Islet precursor cell (in vitro differentiated cells): Measurements from ENCODE around the gene STUB1.

Experiments
- DNase-seq: peaks from one replicate; pipeline ENCODE4 v3.0.0-alpha.2; 2018

Gene STUB1

DNA sequence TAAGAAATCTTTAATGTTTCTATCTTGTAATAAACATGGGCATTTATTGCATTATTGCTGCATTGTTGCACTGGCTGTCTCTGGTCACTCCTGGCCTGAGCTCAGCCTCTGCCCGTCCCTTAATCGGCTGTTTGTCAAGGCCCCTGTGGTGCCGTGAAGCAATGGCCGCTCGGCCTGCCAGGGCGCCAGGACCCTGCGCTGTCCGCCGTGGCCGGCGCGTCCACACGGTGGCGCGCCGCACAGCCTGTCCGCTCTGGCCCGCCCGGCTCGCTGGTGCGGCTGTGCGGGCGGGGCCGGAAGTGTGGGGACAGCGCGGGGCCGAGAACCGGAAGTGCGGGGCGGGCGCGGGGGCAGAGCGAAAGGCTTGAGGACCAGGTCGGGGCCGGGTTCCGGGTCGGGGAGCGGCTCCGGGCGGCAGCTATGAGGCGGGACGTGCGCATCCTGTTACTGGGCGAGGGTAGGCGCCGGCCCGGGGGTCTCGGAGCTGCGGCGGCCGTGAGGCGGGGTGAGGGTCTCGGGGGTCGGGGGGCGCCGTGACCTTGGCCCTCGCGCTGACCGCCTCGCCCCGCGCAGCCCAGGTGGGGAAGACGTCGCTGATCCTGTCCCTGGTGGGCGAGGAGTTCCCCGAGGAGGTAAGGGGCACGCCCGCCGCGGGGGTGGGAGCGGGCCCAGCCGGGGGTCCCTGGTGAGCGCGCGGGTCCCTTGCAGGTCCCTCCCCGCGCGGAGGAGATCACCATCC, 12.3 kb upstream of the STUB1 start, which contains the start of gene RHOT2:
Gene RHOT2, plus strand, starts transcription at position 353 of the 739 bp plus-strand sequence. Its CDS starts 68 bp downstream, at position 421.
- DNase-seq = peak; percentile 96

DNA sequence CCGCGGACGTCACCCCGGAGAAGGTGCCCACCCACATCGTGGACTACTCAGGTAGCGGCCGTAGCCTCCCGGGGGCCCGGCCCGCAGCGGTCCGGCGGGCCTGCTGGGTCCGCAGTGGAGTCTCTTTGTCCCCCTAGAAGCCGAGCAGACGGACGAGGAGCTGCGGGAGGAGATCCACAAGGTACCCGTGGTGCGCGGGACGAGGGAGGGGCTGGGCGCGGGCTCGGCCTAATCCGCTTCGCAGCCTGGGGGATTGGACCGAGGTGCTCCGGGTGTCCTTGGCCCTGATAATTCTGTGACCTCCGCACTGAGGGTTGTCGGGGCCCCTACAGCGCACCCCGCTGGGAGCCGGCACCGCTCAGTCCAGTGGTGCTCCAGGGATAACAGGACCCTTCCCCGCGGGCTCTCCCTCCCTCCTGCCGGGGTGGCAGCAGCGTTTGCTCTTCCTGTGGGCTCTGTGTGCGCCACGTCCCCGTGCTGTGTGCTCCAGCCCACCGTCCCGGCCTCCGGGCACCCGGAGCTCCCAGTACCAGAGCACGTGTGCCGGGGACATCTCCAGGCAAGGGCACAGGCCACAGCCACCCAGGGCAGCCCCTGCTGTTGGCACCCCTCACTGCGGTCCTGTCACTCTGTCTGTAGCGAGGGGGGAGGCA, 11.6 kb upstream of the STUB1 start:
- DNase-seq = no peak

DNA sequence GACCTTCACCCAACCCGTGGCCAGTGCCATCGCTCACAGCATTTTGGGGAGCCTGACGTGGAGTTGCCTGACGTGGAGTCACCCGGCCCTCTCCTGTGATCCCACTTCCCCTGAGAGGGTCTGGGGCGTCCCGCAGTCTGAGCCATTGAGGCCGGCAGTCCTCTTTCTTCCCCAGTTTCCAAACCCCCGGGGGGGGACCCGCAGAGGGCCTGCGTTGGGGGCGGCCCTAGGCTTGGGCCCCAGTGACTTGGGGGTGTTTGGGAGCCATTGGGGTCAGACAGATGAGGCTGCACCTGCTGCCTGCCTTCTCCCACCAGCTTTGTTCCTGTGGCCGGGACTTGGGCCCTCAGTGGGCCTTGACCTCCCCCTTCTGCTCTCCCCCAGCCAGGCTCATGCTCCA, 10.5 kb upstream of the STUB1 start:
- no peak for DNase-seq

DNA sequence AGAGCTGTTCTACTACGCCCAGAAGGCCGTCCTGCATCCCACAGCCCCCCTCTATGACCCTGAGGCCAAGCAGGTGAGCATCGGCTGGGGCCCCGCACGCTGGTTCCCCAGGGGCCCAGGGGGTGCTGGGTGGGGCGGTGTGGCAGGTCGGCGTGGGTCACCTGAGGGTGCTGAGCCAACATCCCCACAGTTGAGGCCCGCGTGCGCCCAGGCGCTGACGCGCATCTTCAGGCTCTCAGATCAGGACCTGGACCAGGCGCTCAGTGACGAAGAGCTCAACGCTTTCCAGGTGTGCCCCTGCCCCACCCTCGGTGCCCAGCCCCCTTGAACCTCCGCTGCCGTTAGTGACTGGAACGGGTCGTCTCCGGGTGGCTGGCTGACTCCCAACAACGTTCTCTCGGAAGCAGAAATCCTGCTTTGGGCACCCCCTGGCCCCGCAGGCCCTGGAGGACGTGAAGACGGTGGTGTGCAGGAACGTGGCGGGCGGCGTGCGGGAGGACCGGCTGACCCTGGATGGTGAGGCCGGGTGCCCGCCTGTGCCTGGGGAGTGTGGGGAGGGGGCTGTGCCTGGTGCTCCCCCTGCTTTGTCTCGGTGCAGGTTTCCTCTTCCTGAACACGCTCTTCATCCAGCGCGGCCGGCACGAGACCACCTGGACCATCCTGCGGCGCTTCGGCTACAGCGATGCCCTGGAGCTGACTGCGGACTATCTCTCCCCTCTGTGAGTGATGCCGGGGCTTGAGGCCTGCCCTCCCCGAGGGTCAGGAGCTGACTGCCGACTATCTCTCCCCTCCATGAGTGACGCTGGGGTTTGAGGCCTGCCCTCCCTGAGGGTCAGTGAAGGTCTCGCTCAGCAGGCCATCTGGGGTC, 9.5 kb upstream of the STUB1 start:
- DNase-seq = no peak

DNA sequence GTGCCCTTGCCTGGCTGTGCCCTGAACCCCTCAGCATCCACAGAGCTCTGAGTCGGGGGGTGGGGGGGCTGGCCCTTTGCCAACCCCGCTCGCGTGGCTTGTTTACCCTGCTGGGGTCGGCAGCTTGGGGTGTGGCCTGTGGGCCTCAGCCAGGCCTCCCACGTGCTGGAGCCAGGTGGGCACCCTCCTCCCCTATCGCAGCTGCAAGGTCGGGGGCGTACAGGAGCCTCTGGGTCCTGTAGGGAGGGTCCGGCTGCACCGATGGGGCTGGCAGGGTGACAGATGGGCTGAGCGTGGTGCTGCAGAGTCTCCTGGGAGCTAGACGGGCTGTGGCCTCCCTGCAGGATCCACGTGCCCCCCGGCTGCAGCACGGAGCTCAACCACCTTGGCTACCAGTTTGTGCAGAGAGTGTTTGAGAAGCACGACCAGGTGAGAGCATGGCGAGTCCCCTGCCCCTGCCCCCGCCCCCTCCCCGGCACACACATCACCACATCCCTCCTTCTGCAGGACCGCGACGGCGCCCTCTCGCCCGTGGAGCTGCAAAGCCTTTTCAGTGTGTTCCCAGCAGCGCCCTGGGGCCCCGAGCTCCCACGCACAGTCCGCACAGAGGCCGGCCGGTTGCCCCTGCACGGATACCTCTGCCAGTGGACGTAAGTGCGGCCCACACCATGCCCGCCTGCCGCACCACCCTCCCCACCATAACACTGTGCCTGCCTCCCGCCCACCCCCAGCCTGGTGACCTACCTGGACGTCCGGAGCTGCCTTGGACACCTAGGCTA, 8.7 kb upstream of the STUB1 start:
- no peak for DNase-seq

DNA sequence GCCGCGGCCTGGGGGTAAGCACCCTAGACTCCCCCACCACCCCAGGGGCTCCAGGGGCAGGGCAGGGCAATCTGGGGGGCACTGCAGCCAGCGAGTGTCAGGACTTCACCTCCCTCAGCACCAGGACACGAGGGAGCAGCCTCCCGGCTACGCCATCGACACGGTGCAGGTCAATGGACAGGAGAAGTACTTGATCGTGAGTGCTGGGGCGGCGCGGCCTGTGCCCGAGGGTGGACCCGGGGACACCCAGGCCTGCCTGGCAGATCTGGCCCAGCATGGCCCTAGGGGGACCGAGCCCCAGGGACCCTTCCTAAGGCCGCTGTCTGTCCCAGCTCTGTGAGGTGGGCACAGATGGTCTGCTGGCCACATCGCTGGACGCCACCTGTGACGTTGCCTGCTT, 7.8 kb upstream of the STUB1 start:
- no peak for DNase-seq

DNA sequence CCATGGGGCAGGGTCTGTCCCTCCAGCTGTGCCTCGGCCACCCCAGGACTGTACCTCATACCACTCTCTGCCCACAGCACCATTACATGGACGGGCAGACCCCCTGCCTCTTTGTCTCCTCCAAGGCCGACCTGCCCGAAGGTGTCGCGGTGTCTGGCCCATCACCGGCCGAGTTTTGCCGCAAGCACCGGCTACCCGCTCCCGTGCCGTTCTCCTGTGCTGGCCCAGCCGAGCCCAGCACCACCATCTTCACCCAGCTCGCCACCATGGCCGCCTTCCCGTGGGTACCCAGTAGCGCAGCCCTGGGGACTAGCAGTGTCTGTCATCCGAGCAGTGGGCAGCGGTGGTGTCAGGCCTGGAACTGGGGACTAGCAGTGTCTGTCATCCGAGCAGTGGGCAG, 7.4 kb upstream of the STUB1 start:
- no peak for DNase-seq

DNA sequence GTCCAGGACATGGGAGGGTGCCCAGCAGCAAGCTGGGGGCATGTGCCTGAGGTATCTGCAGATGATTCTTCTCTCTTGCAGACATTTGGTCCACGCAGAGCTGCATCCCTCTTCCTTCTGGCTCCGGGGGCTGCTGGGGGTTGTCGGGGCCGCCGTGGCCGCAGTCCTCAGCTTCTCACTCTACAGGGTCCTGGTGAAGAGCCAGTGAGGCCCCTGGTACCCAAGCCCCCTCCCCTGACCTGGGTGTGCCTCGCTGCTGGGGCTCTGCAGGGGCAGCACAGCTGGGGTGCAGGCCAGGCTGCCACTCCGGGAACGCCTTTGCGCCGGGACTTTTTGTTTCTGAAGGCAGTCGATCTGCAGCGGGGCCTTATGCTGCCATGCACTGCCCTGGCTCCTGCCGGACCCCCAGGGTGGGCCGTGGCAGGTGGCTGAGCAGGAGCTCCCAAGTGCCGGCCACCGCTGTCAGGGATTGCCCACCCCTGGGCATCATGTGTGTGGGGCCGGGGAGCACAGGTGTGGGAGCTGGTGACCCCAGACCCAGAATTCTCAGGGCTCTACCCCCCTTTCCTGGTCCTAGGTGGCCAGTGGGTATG, 6.7 kb upstream of the STUB1 start:
- DNase-seq = no peak

DNA sequence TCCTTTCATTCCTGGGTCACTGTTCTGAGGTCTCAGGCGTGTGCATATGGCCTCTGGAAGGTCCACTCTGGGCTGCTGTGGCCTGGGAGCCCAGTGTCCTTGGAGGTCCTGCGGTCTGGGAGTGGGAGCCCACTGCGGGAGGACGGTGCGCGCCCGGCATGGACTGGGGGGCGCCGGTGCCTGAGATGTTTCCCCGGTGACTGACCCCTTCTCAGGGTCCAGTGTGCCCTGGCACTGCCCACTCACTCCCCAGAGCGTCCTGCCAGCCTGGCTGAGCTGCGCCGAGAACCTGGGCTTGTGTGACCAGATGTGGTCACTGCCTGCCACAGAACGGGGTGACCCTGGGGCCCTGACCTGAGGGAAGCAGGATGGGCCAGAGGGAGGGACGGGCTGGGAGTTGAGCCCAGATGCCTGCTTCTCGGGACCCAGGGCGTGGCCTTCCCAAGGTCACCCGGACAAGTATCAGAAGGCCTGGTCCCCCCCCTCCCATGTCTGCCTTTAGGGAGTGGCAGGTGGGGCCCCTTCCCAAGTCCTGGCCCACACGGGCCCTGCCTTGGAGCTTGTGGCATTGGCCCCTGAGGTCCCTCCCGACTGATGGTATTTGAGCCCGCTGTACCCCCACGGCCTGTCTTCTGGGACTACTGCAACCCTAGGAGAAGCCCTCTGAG, 5.9 kb upstream of the STUB1 start:
- DNase-seq = no peak

DNA sequence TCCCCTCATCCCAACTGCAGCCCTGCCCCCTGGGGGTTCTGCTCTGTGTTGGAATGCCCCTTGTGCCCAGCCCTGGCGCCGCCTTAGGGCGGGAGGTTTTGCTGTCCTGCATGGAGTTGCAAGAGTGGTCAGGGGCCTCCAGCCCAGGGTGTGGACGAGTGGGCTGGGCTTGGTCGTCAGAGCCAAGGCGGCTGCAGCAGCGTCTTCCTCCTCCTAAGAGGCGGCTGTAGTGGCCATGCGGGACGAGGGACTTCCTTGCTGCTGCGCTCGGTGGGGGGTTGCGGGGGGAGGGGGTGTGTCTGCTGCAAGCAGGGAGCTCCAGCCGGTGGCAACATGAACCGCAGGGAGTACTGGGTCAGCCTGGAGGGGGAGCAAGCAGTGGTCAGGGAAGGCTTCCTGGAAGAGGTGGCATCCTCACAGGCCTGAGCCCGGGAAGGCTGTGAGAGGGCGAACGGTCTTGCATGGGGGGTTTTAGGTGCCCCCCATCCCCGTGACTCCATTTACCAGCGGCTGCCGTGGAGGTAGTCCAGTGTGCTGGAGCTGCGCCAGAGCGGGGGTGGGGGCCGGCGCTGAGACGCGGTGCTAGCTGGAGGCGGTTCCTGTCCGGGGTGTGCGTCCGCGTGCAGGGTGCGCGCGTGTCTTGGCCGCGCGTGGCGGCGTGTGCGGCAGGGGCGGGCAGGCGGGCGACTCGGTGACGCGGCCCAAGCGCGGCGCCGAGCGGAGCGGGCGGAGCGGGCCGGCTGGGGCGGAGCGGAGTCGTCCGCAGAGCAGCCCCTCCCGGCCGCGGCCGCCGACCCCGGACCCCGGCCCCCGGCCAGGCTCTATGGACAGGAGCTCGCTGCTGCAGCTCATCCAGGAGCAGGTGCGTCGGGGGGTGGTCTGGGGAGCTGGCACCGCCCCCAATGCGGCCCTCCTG, 5.0 kb upstream of the STUB1 start, which contains the start of gene RHBDL1:
Gene RHBDL1, plus strand, starts transcription at position 704 of the 916 bp plus-strand sequence. Its CDS starts 120 bp downstream, at position 824.
- peak; percentile 82 for DNase-seq

DNA sequence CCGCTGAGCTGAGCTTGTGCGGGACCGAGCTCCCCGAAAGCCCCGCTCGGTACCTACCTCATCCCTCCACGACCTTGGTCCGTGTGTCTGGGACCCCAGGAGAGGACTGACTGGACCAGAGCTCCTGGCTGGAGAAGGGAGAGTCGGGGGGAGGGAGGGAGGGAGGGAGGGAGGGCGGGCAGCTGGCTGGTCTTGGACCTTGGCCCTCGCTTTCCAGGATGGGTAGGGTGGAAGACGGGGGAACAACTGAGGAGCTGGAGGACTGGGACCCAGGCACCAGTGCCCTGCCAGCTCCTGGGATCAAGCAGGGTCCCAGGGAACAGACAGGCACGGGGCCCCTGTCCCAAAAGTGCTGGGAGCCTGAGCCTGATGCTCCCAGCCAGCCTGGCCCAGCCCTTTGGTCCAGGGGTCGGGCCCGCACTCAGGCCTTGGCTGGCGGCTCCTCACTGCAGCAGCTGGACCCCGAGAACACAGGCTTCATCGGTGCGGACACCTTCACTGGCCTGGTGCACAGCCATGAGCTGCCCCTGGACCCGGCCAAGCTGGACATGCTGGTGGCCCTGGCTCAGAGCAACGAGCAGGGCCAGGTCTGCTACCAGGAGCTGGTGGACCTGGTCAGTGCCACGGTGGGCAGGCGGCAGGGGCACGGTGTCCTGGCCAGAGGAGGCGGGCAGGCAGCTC, 4.2 kb upstream of the STUB1 start:
- DNase-seq = no peak

DNA sequence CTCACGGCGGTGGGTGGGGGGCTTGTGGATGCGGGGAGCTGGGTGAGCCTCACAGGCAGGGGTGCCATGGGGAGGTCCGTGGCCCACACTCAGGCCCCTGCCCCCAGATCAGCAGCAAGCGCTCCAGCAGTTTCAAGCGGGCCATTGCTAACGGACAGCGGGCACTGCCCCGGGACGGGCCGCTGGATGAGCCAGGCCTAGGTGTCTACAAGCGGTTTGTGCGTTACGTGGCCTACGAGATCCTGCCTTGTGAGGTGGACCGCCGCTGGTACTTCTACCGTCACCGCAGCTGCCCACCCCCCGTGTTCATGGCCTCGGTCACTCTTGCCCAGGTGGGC, 3.7 kb upstream of the STUB1 start:
- no peak for DNase-seq

DNA sequence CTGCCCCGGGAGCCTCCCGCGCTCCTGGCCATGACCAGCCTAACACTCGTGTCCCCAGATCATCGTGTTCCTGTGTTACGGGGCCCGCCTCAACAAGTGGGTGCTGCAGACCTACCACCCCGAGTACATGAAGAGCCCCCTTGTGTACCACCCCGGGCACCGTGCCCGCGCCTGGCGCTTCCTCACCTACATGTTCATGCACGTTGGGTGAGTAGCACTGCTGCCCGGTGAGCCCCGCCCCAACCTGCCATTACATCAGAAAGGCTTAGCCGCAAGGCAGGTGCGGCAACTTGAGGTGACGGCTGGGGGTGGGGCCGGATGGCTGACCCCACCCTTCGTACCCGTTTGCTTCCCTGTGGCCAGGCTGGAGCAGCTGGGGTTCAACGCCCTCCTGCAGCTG, 3.3 kb upstream of the STUB1 start:
- DNase-seq = no peak

DNA sequence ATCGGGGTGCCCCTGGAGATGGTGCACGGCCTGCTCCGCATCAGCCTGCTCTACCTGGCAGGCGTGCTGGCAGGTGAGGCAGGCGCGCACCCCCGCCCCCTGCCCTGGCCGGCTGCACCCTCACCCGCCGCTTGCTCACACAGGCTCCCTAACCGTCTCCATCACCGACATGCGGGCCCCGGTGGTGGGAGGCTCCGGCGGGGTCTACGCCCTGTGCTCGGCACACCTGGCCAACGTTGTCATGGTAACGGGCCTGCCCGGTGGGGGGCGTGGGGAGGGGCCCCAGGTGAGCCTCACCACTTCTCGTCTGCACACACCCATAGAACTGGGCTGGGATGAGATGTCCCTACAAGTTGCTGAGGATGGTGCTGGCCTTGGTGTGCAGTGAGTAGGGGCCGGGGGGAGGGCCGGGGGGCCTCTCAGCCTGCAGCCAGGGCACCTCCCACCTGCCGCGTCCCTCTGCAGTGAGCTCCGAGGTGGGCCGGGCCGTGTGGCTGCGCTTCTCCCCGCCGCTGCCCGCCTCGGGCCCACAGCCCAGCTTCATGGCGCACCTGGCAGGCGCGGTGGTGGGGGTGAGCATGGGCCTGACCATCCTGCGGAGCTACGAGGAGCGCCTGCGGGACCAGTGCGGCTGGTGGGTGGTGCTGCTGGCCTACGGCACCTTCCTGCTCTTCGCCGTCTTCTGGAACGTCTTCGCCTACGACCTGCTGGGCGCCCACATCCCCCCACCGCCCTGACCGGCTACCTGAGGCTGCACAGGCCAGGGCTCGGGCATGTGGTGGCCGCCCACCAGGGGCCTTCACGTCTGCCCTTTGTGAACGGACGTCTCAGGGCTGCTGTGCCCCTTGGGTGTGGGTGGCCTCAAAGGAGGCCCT, 2.7 kb upstream of the STUB1 start:
- DNase-seq = no peak

DNA sequence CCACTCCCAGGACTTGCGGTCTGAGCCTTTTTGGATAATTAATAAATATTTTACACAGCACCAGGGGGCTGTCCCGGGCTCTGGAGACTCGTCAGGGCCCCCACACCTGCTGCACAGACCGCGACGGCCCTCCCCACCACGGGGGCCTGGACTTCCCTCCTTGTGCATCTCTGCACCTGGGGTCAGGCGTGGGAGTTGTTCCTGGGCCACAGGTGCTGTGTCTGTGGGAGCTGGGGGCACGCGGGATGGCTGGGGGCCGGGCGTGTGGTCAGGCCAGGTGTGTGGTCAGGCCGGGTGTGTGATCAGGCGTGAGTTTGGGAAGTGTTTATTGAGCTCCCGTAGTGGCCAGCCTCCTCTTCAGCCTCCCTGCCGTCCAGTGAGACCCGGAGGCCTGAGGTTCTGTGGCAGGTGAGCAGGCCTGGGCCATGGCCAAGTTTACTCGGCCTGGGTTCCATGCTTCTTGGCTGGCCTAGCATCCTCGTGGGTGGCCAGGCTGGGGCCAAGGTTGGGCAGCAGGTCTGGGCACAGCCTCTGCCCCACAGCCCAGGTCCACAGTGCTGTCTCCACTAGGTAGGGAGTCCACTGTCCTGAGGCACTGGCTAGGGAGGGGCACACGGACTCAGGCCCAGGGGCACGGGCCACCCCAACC, 1.9 kb upstream of the STUB1 start:
- DNase-seq = no peak

DNA sequence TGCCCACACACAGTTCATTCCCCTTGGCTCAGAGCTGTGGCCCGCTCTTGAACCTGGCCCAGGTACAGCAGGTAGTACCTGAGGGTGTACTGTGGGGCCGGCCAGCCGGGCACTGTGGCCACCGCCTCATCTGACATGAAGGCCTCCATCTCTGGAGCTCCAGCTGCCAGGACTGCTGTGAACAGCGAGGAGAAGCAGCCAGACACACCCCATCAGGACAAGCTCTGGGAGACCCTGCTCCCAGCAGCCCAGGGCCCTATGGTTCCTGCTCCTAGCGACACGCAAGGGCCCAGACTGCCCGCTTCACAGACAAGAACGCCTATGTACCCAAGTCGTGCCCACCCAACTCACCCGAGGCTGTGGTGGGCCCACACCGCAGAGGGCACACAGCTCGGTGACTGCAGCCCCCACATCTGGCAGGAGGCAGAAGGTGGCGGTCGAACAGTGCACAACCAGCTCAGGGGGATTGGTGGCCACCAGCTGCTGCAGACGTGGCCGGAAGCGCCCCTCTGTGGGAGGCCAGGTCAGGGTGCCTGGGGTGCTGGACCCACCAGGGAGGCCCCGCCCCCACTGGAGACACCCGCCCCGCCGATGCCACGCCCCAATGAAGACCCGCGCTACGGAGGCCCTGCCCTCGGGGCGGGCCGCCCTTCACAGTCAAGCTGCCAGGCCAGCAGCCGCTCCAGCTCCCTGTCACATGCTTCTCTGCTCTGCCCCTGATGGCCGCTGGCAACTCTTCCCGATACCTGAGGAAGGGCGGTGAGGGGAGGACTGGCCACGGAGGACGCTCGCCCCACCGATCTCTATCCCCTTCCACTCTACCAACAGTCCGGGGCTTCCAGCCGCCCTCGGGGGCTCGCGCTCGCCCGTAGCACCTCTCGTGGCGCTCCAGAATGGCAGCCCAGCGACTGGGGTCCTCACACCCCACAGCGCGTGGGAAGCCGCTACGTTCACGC, 1.1 kb upstream of the STUB1 start:
- DNase-seq = peak; percentile 90

DNA sequence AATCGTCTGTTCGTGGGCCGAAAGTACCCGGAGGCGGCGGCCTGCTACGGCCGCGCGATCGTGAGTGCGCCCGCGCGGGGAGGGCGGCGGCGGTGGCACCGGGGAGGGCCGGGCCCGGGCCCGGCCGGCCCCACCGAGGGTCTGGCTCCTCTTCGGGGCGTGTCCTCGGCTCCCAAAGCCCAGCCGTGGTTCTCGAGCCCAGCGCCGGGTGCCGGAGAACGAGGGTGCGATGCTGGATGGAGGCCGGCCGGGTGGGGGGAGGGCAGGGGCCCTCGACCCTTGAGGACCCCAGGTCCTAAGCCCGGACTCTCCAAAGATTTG, 375 bp downstream of the STUB1 start:
- no peak for DNase-seq
